Activated CD4-positive, alpha-beta memory T cell treated with anti-CD3 and anti-CD28 coated beads, Interleukin-2, amount 10 ng/mL, durations not matched to agents 7 days and 5 days (primary cell): ENCODE results near the gene NHLRC2. TPM values are rescaled to one million over a fixed set of nuclear protein-coding genes. Genes with fewer than 3 reads are reported as not detected.
"Not testable (repeated sequence)": the region's sequence is repeated elsewhere in the genome, so short reads cannot be mapped to it uniquely, and the experiment has no call there.

ENCODE experiments used
- CTCF ChIA-PET: fragments of 350-600 bp; sonication (Branson Sonifier 250); formaldehyde crosslinking; loops from one replicate; lab custom pipeline; 2021; ENCODE audit warnings: antibody characterized with exemption, inconsistent platforms; lab: Charles Lee
- POLR2A ChIA-PET: fragments of 350-600 bp; sonication (Branson Sonifier 250); formaldehyde crosslinking; loops from one replicate; lab custom pipeline; 2021; ENCODE audit warnings: antibody characterized with exemption; lab: Charles Lee
- DNase-seq: peaks from one replicate; pipeline ENCODE4 v3.0.0-alpha.2; 2020
- H3K27ac Mint-ChIP-seq: one replicate; pipeline ENCODE4 v1.8.0; 2021; ENCODE audit warnings: mild to moderate bottlenecking, mixed read lengths
- H3K27me3 Mint-ChIP-seq: one replicate; pipeline ENCODE4 v1.8.0; 2021; ENCODE audit warnings: mixed read lengths
- H3K36me3 Mint-ChIP-seq: one replicate; pipeline ENCODE4 v1.8.0; 2021; ENCODE audit warnings: low read depth, mixed read lengths
- H3K4me1 Mint-ChIP-seq: one replicate; pipeline ENCODE4 v1.8.0; 2021; ENCODE audit warnings: mixed read lengths
- H3K4me3 Mint-ChIP-seq: one replicate; pipeline ENCODE4 v1.8.0; 2021; ENCODE audit warnings: mild to moderate bottlenecking, mixed read lengths
- H3K9me3 Mint-ChIP-seq: one replicate; pipeline ENCODE4 v1.8.0; 2021; ENCODE audit warnings: mixed read lengths
- total RNA-seq, 2 experiments: library from RNA; stranded (reverse); gene quantifications; one replicate each; pipeline ENCODE4 v1.2.3, GENCODE V29; 2021

Gene NHLRC2
- total RNA-seq, 2 experiments from 2014 or later, result 29.5 to 29.9 TPM

- ChIA-PET CTCF (interaction anchor here (1.4 kb wide), 1 partner anchor 13 kb away, joined by 4 read pairs; no protein-coding TSS in a partner anchor), POLR2A (no interaction called here)
- no peak for DNase-seq
- no peak overlapping the region for H3K4me3 Mint-ChIP-seq
- peaks cover 22% of the 10 kb centered on the region for H3K27me3 Mint-ChIP-seq
- no peaks in the 10 kb centered on the region for H3K36me3 Mint-ChIP-seq
- H3K4me1 Mint-ChIP-seq, result no peaks in the 10 kb centered on the region
- H3K9me3 Mint-ChIP-seq, result no peaks in the 10 kb centered on the region
- H3K27ac Mint-ChIP-seq, result no peak overlapping the region
Observed at GRCh38 chr10:113937258-113937657, 82.8 kb downstream of the NHLRC2 start.

DNA sequence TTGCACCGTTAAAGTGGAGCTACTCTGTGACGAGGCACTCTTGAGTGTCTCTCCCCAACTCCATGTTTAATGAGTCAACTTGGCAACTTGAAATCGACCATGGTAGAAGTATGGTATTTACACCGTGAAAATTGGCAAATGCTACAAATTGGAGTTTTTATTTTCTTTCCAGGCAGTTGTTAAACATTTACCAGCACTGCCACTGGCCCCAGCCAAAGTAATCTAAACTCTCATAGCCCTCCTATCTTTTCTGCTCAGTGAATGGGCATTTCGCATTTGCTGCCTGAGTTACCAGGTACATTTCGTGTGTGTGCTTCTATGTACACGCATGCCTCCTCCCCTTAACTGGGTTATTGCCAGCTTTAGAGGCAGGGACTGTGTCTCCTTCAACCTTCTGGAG lies 83.3 kb downstream of the NHLRC2 start:
- Mint-ChIP-seq H3K9me3 (no peaks in the 10 kb centered on the region), H3K27me3 (peaks cover 20% of the 10 kb centered on the region), H3K27ac (no peak overlapping the region), H3K4me3 (no peak overlapping the region), H3K4me1 (no peaks in the 10 kb centered on the region), H3K36me3 (no peaks in the 10 kb centered on the region)
- no peak for DNase-seq
- ChIA-PET POLR2A (no interaction called here), CTCF (no interaction called here)

GRCh38 chr10:113939212-113939860 lies 84.9 kb downstream of the NHLRC2 start:
- H3K4me1 Mint-ChIP-seq, result no peaks in the 10 kb centered on the region
- DNase-seq, result no peak
- no peak overlapping the region for H3K27ac Mint-ChIP-seq
- H3K9me3 Mint-ChIP-seq, result no peaks in the 10 kb centered on the region
- H3K27me3 Mint-ChIP-seq, result peaks cover 18% of the 10 kb centered on the region
- ChIA-PET CTCF (no interaction called here), POLR2A (no interaction called here)
- H3K4me3 Mint-ChIP-seq, result no peak overlapping the region
- no peaks in the 10 kb centered on the region for H3K36me3 Mint-ChIP-seq

GRCh38 chr10:113941140-113941539 lies 86.7 kb downstream of the NHLRC2 start:
- Mint-ChIP-seq H3K27ac (no peak overlapping the region), H3K27me3 (peaks cover 18% of the 10 kb centered on the region), H3K4me1 (peaks cover 1% of the 10 kb centered on the region), H3K9me3 (no peaks in the 10 kb centered on the region), H3K36me3 (no peaks in the 10 kb centered on the region), H3K4me3 (no peak overlapping the region)
- ChIA-PET CTCF (no interaction called here), POLR2A (no interaction called here)
- no peak for DNase-seq

GRCh38 chr10:113943196-113943595 lies 88.7 kb downstream of the NHLRC2 start:
- DNase-seq, CTCF ChIA-PET, POLR2A ChIA-PET, H3K4me3 Mint-ChIP-seq, H3K36me3 Mint-ChIP-seq, H3K27ac Mint-ChIP-seq, H3K9me3 Mint-ChIP-seq: not testable (repeated sequence)
- Mint-ChIP-seq H3K27me3 (peaks cover 14% of the 10 kb centered on the region), H3K4me1 (peaks cover 16% of the 10 kb centered on the region)

DNA sequence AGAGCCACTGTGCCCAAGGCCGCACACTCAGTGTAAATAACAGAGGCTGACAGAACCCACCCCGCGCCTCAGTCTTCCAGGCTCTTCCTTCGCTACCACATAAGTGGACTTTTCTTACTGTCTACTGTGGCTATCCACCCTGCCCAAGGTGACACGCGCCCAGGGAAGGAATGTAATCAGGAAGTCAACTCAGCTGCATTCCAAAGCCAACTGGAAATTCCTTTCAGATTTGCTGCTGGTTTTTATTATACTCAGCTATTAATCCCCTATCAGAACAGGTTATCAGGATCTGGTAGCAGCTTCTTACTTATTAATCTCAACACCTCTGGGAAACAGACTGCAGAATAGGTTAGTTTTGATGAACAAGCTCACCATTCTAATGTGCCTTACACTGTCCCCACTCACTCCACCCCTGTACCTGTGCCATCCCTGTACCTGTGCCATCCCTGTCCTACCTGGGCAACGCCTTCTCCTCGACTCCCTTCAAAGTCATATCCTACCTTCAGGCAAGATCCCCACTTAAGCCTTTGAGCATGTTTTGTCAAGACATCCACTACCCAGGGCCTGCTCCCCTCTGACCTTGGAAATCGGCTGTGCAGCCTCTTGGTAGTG lies 90.7 kb downstream of the NHLRC2 start:
- DNase-seq, result no peak
- no peak overlapping the region for H3K27ac Mint-ChIP-seq
- H3K36me3 Mint-ChIP-seq, result no peaks in the 10 kb centered on the region
- H3K27me3 Mint-ChIP-seq, result peaks cover 6% of the 10 kb centered on the region
- ChIA-PET CTCF (no interaction called here), POLR2A (no interaction called here)
- no peak overlapping the region for H3K4me3 Mint-ChIP-seq
- H3K9me3 Mint-ChIP-seq, result no peaks in the 10 kb centered on the region
- H3K4me1 Mint-ChIP-seq, result peaks cover 16% of the 10 kb centered on the region

GRCh38 chr10:113945687-113946085 lies 91.2 kb downstream of the NHLRC2 start:
- ChIA-PET CTCF (no interaction called here), POLR2A (no interaction called here)
- H3K36me3 Mint-ChIP-seq, result no peaks in the 10 kb centered on the region
- H3K27me3 Mint-ChIP-seq, result peaks cover 10% of the 10 kb centered on the region
- H3K4me1 Mint-ChIP-seq, result peaks cover 16% of the 10 kb centered on the region
- no peak overlapping the region for H3K4me3 Mint-ChIP-seq
- no peak overlapping the region for H3K27ac Mint-ChIP-seq
- DNase-seq, result no peak
- H3K9me3 Mint-ChIP-seq, result no peaks in the 10 kb centered on the region

GRCh38 chr10:113947184-113948041 lies 93.0 kb downstream of the NHLRC2 start:
- H3K9me3 Mint-ChIP-seq, result no peaks in the 10 kb centered on the region
- no peaks in the 10 kb centered on the region for H3K36me3 Mint-ChIP-seq
- CTCF ChIA-PET, result no interaction called here
- no peak overlapping the region for H3K27ac Mint-ChIP-seq
- peaks cover 6% of the 10 kb centered on the region for H3K27me3 Mint-ChIP-seq
- DNase-seq, result peak; percentile 21
- peaks cover 16% of the 10 kb centered on the region for H3K4me1 Mint-ChIP-seq
- POLR2A ChIA-PET, result interaction anchor here (1.4 kb wide), 1 partner anchor 12 kb away, joined by 6 read pairs; no protein-coding TSS in a partner anchor
- H3K4me3 Mint-ChIP-seq, result no peak overlapping the region

- Mint-ChIP-seq H3K27ac (no peak overlapping the region), H3K27me3 (peaks cover 6% of the 10 kb centered on the region), H3K4me1 (peaks cover 16% of the 10 kb centered on the region), H3K9me3 (no peaks in the 10 kb centered on the region), H3K4me3 (no peak overlapping the region), H3K36me3 (no peaks in the 10 kb centered on the region)
- ChIA-PET POLR2A (interaction anchor here (1.4 kb wide), 1 partner anchor 12 kb away, joined by 6 read pairs; no protein-coding TSS in a partner anchor), CTCF (no interaction called here)
- DNase-seq, result no peak
Observed at GRCh38 chr10:113948048-113948447, 93.6 kb downstream of the NHLRC2 start.

DNA sequence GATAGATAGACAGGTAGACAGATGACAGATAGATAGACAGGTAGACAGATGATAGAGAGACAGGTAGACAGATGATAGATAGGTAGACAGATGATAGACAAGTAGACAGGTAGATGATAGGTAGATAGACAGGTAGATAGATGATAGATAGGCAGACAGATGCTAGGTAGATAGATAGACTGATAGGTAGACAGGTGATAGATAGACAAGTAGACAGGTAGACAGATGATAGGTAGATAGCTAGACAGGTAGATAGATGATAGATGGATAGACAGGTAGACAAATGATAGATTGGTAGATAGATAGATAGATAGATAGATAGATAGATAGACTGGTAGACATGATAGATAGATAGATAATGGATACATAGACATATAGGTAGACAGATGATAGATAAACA lies 95.8 kb downstream of the NHLRC2 start:
- POLR2A ChIA-PET, result no interaction called here
- H3K27ac Mint-ChIP-seq, result no peak overlapping the region

GRCh38 chr10:113953505-113954272 lies 99.2 kb downstream of the NHLRC2 start:
- H3K27ac Mint-ChIP-seq, result no peak overlapping the region
- no peak overlapping the region for H3K4me3 Mint-ChIP-seq
- POLR2A ChIA-PET, result no interaction called here
- peaks cover 6% of the 10 kb centered on the region for H3K27me3 Mint-ChIP-seq
- peaks cover 10% of the 10 kb centered on the region for H3K4me1 Mint-ChIP-seq
- no peak for DNase-seq
- CTCF ChIA-PET, result interaction anchor here (0.6 to 1.7 kb wide), 4 partner anchors 36 to 143 kb away, joined by 3 to 4 read pairs (median 4); no protein-coding TSS in a partner anchor
- H3K36me3 Mint-ChIP-seq, result no peaks in the 10 kb centered on the region
- no peaks in the 10 kb centered on the region for H3K9me3 Mint-ChIP-seq

More for the DNA sequence above, 95.8 kb downstream of the NHLRC2 start:
- CTCF ChIA-PET, result interaction anchor here (1.3 to 2.1 kb wide), 3 partner anchors 9 to 31 kb away, joined by 3 to 7 read pairs (median 4); no protein-coding TSS in a partner anchor
- no peak overlapping the region for H3K4me3 Mint-ChIP-seq
- H3K4me1 Mint-ChIP-seq, result peaks cover 21% of the 10 kb centered on the region
- peaks cover 6% of the 10 kb centered on the region for H3K27me3 Mint-ChIP-seq
- no peaks in the 10 kb centered on the region for H3K36me3 Mint-ChIP-seq
- DNase-seq, result no peak
- H3K9me3 Mint-ChIP-seq, result no peaks in the 10 kb centered on the region

GRCh38 chr10:113954409-113954808 lies 99.9 kb downstream of the NHLRC2 start:
- H3K4me1 Mint-ChIP-seq, result peaks cover 18% of the 10 kb centered on the region
- H3K4me3 Mint-ChIP-seq, result no peak overlapping the region
- H3K27ac Mint-ChIP-seq, result no peak overlapping the region
- DNase-seq, result no peak
- peaks cover 6% of the 10 kb centered on the region for H3K27me3 Mint-ChIP-seq
- no peaks in the 10 kb centered on the region for H3K9me3 Mint-ChIP-seq
- no peaks in the 10 kb centered on the region for H3K36me3 Mint-ChIP-seq
- CTCF ChIA-PET, result interaction anchor here (0.6 to 1.7 kb wide), 4 partner anchors 37 to 142 kb away, joined by 3 to 4 read pairs (median 4); no protein-coding TSS in a partner anchor
- POLR2A ChIA-PET, result no interaction called here
